Natural killer cell (primary cell): ENCODE measurements around the gene SLC6A3. TPM values are rescaled to one million over a fixed set of nuclear protein-coding genes. Genes with fewer than 3 reads are reported as not detected.

Experiments used
- ATAC-seq, 3 donors: fragments of 150-1000 bp in 2 of 3; fragments of 200-7000 bp in 1 of 3; cut with Tn5 transposase; 1 replicate in 1 of 3; 2 replicates in 2 of 3; pipeline ENCODE4 v1.10.0; 2021; ENCODE audit warnings: mild to moderate bottlenecking in 2 of 3, moderate library complexity in 2 of 3
- DNase-seq, 2 donors: peaks; one replicate each; pipeline versions ENCODE4 v3.0.0 to v3.0.0-alpha.2; 2013 to 2021; ENCODE audit warnings: mixed read lengths in 1 of 2
- H3K27ac ChIP-seq: one replicate; pipeline ENCODE4 v1.5.1; 2013; ENCODE audit warnings: mild to moderate bottlenecking, low read length
- H3K27me3 ChIP-seq: one replicate; pipeline ENCODE4 v1.6.1; 2013; ENCODE audit warnings: low read length; ENCODE audit not compliant: control insufficient read depth, insufficient read depth
- H3K36me3 ChIP-seq: one replicate; pipeline ENCODE4 v1.6.1; 2013; ENCODE audit warnings: low read length; ENCODE audit not compliant: control insufficient read depth, insufficient read depth
- H3K4me1 ChIP-seq: one replicate; pipeline ENCODE4 v1.6.1; 2013; ENCODE audit warnings: low read length; ENCODE audit not compliant: control insufficient read depth, insufficient read depth
- H3K4me3 ChIP-seq: one replicate; pipeline ENCODE4 v1.5.1; 2013; ENCODE audit warnings: low read length
- H3K9me3 ChIP-seq: one replicate; pipeline ENCODE4 v1.6.1; 2013; ENCODE audit warnings: low read length; ENCODE audit not compliant: control insufficient read depth, insufficient read depth
- H3K27ac Mint-ChIP-seq, 2 donors: one replicate each; pipeline ENCODE4 v1.8.0; 2022; ENCODE audit warnings: mild to moderate bottlenecking in 2 of 2, mixed read lengths in 2 of 2, moderate library complexity in 1 of 2
- H3K27me3 Mint-ChIP-seq, 2 donors: one replicate each; pipeline ENCODE4 v1.8.0; 2022; ENCODE audit warnings: low read depth in 2 of 2, mixed read lengths in 2 of 2
- H3K36me3 Mint-ChIP-seq: one replicate; pipeline ENCODE4 v1.8.0; 2022; ENCODE audit warnings: mixed read lengths
- H3K4me1 Mint-ChIP-seq, 2 donors: one replicate each; pipeline ENCODE4 v1.8.0; 2022; ENCODE audit warnings: mixed read lengths in 2 of 2
- H3K4me3 Mint-ChIP-seq: one replicate; pipeline ENCODE4 v1.8.0; 2022; ENCODE audit warnings: mild to moderate bottlenecking, moderate library complexity, mixed read lengths
- H3K9me3 Mint-ChIP-seq, 2 donors: one replicate each; pipeline ENCODE4 v1.8.0; 2022; ENCODE audit warnings: mixed read lengths in 2 of 2
- WGBS: methylation state at CpG from one replicate; pipeline ENCODE4 v1.1.7; 2013; ENCODE audit warnings: missing lambda C conversion rate; ENCODE audit not compliant: insufficient coverage; 5-methylcytosine and 5-hydroxymethylcytosine counted together
- intact Hi-C: fragments of 100-400 bp; cut with micrococcal nuclease; formaldehyde crosslinking; loops from one replicate; pipeline ENCODE4 v1.14.2; 2022
- total RNA-seq, 4 donors: library from RNA; stranded (reverse); fragments of 120-200 nt in 1 of 4; gene quantifications; one replicate each; pipeline versions ENCODE4 v1.2.3 to v1.2.4, GENCODE V29; 2013 to 2022
- TF ChIP-seq, protein P1 (sequence below): fragments of 200-600 bp; IDR thresholded peaks from one replicate; pipeline ENCODE4 v1.8.0; 2022; ENCODE audit warnings: antibody characterized with exemption

The SLC6A3 gene
- total RNA-seq, 3 donors from 2014 or later (not counting 1 experiment from before 2014, with no cell fraction given), result not detected

DNA sequence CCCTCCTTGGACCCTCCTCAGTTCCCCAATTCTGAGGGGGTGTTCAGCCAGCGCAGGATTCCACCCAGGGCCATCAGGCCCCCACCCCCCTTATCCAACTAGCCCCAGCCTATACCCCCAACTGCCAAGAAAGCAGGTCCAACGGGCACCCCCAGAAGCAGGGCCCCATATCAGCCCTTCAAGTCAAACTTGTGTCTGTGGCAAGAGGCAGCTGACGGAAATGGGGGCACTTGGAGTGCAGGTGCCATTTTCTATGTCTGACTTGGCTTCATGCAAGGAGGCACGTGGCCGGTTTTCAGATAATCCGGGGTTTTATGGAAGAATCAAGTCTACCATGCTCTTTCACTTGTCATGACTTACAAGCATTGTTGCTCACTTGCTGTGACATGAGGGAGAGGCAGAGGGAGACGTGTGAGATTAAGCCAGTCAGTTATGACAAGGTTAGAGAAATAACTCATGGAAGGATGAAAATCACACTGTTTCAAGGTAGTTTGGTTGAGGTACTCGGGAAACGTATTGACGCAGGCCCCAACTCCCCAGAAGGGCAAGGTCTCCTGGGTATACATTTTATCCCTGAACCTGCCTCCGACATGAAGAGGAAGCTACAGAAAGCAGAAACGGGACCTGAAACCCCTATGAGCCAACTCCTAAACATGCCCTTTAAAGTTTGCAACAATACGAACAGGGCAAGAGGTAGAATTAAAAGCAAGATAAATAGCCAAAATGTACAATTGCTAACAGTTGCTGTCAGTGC is 73.8 kb downstream of the SLC6A3 start:
- TF ChIP-seq, protein P1, sequence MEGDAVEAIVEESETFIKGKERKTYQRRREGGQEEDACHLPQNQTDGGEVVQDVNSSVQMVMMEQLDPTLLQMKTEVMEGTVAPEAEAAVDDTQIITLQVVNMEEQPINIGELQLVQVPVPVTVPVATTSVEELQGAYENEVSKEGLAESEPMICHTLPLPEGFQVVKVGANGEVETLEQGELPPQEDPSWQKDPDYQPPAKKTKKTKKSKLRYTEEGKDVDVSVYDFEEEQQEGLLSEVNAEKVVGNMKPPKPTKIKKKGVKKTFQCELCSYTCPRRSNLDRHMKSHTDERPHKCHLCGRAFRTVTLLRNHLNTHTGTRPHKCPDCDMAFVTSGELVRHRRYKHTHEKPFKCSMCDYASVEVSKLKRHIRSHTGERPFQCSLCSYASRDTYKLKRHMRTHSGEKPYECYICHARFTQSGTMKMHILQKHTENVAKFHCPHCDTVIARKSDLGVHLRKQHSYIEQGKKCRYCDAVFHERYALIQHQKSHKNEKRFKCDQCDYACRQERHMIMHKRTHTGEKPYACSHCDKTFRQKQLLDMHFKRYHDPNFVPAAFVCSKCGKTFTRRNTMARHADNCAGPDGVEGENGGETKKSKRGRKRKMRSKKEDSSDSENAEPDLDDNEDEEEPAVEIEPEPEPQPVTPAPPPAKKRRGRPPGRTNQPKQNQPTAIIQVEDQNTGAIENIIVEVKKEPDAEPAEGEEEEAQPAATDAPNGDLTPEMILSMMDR, result no peak
- ATAC-seq, result no peak
- Mint-ChIP-seq H3K4me1 (peaks cover 33 to 37% of the 10 kb centered on the region in 2 donors), H3K4me3 (no peak overlapping the region), H3K27me3 (peaks cover 0 to 11% of the 10 kb centered on the region in 2 donors), H3K36me3 (no peaks in the 10 kb centered on the region), H3K27ac (no peak overlapping the region), H3K9me3 (no peaks in the 10 kb centered on the region)
- DNase-seq, result no peak
- Histone ChIP-seq H3K4me1 (peaks cover 33% of the 10 kb centered on the region), H3K9me3 (no peaks in the 10 kb centered on the region), H3K27me3 (no peaks in the 10 kb centered on the region), H3K27ac (peak overlapping the region; percentile 39), H3K36me3 (no peaks in the 10 kb centered on the region), H3K4me3 (no peak overlapping the region)
- 70% methylated on average over 13 of the region's 13 CpGs for WGBS
- intact Hi-C loops, result loop anchor here (10.0 kb wide), 1 partner anchor 163 kb away; no protein-coding TSS in a partner anchor

DNA sequence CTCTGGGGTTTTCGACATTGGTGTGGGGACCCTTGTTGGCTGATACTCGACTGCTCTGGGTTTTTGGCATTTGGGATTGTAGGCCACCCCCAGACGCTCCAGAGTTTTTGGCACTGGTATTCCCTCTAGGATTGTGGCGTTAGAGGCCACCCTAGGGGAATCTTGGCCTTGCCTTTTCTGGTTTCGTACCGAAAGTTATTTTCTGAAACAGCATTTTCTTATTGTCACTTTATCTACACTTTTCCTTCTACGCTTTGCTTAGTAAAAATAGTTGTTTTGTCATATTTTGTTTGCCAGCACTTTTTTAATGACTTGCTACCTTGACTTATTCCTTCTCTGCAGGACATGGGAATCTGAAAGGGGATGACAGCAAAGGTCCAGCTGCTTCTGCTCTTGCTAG is 75.2 kb downstream of the SLC6A3 start:
- DNase-seq (no peak), ATAC-seq (no peak)
- Mint-ChIP-seq H3K4me3 (no peak overlapping the region), H3K36me3 (no peaks in the 10 kb centered on the region), H3K4me1 (peaks cover 20 to 24% of the 10 kb centered on the region in 2 donors), H3K27ac (no peak overlapping the region), H3K27me3 (peaks cover 0 to 11% of the 10 kb centered on the region in 2 donors), H3K9me3 (no peaks in the 10 kb centered on the region)
- H3K27me3 ChIP-seq, result peaks cover 3% of the 10 kb centered on the region
- TF ChIP-seq, protein P1, result no peak
- no peak overlapping the region for H3K27ac ChIP-seq
- H3K36me3 ChIP-seq, result no peaks in the 10 kb centered on the region
- intact Hi-C loops, result loop anchor here (10.0 kb wide), 1 partner anchor 165 kb away; no protein-coding TSS in a partner anchor
- no peaks in the 10 kb centered on the region for H3K9me3 ChIP-seq
- WGBS, result 88% methylated on average over 5 of the region's 7 CpGs
- peaks cover 23% of the 10 kb centered on the region for H3K4me1 ChIP-seq
- no peak overlapping the region for H3K4me3 ChIP-seq

DNA sequence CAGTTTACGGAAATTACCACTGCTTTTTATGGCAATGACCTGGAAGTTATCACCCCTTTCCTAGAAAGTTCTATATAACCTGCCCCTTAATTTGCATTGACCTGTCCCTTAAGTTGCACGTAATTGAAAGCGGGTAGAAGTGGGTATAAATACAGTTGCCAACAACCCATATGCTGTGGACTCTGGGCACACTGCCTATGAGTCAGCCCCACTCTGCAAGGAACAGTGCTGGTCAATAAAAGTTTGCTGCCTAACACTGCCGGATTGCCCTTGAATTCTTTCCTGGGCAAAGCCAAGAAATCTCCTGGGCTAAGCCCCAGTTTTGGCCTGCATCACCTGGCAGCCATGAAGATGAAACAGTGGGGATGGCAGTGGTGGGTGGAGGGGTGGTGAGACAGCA is 76.5 kb downstream of the SLC6A3 start:
- Mint-ChIP-seq H3K27me3 (peaks cover 8 to 13% of the 10 kb centered on the region in 2 donors), H3K9me3 (no peaks in the 10 kb centered on the region)

More for the DNA sequence above, 76.5 kb downstream of the SLC6A3 start:
- Histone ChIP-seq H3K36me3 (no peaks in the 10 kb centered on the region), H3K9me3 (no peaks in the 10 kb centered on the region), H3K4me1 (peaks cover 11% of the 10 kb centered on the region), H3K27ac (no peak overlapping the region), H3K4me3 (no peak overlapping the region), H3K27me3 (peaks cover 5% of the 10 kb centered on the region)
- Mint-ChIP-seq H3K27ac (no peak overlapping the region), H3K36me3 (no peaks in the 10 kb centered on the region), H3K4me1 (peaks cover 11 to 12% of the 10 kb centered on the region in 2 donors), H3K4me3 (no peak overlapping the region)
- TF ChIP-seq, protein P1, result no peak
- WGBS, result 96% methylated on average over 4 of the region's 4 CpGs
- ATAC-seq (peak in 1 of 3 donors; percentile 18), DNase-seq (no peak)
- intact Hi-C loops, result no loop called here
